Measurements from ENCODE around the gene ADAP1. TPM values are rescaled to one million over a fixed set of nuclear protein-coding genes. Genes with fewer than 3 reads are reported as not detected.

ADAP1 gene
- total RNA-seq, 1 experiment from 2014 or later: 6.2 TPM

DNA sequence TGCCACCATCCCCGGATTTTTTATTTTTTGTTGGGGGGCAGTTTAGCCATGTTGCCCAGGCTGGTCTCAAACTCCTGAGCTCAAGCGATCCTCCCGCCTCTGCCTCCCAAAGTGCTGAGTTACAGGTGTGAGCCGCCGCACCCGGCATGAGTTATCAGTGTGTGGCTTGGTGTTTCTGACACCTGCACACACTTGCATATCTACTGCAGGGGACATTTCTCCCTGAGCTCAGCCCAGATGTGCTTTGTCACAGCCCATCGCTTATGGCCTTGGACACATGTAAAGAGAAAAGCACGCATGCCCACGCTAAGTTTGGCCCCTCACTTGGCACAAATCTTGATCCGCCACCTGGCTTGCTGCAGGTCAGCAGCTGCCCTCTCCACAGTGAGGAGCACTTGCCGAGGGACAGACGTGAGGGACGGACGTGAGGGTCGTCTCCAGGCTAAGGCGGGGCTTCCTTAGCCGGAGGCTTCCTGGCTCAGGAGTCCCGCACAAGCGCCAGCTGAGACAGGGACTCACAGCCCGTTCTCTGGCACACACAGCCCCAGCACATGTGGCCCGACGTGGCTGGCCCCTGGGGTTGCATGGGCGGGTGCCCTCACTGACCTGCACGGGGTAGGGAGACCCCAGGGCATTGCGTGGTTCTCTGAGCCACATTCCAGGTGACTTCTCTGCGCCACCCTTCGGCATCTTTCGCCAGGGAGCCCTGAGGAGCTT lies 40.3 kb upstream of the ADAP1 start:
- no peak for DNase-seq
- Histone ChIP-seq H4K91ac (ENCODE audit: insufficient read length, low read depth, low read length) (no peak overlapping the region), H3T11ph (ENCODE audit: low read length) (no peak overlapping the region), H3K23me2 (ENCODE audit: insufficient read length, low read depth, low read length, poor library complexity, severe bottlenecking) (no peaks in the 10 kb centered on the region), H2BK20ac (ENCODE audit: low read depth, low read length, poor library complexity, severe bottlenecking) (no peak overlapping the region), H2BK15ac (ENCODE audit: low read depth, low read length) (no peak overlapping the region), H2BK5ac (ENCODE audit: insufficient read length, low read length) (no peak overlapping the region), H3K27ac (ENCODE audit: insufficient read length, low read depth, low read length) (no peak overlapping the region), H3K14ac (ENCODE audit: insufficient read depth, low read length) (no peak overlapping the region), H3K18ac (ENCODE audit: insufficient read length, low read depth, low read length) (no peak overlapping the region), H3K4me2 (ENCODE audit: insufficient read depth, insufficient read length, low read length) (no peak overlapping the region), H3K23ac (ENCODE audit: insufficient read length, low read depth, low read length) (no peak overlapping the region), H3K79me2 (ENCODE audit: insufficient read depth, low read length) (no peaks in the 10 kb centered on the region), H2AK5ac (ENCODE audit: insufficient read length, low read length) (no peak overlapping the region), H3K4me1 (ENCODE audit: insufficient read depth, low read length) (no peaks in the 10 kb centered on the region), H2AFZ (ENCODE audit: low read length) (no peak overlapping the region), H3K4ac (ENCODE audit: low read depth, low read length) (no peak overlapping the region), H3K27me3 (ENCODE audit: insufficient read depth, low read length) (no peaks in the 10 kb centered on the region), H3K56ac (ENCODE audit: insufficient read length, low read depth, low read length) (no peak overlapping the region), H4K20me1 (ENCODE audit: control insufficient read depth, insufficient read depth, insufficient read length) (no peaks in the 10 kb centered on the region), H3K79me1 (ENCODE audit: insufficient read depth, low read depth, low read length, poor library complexity, severe bottlenecking) (no peaks in the 10 kb centered on the region), H3K9me3 (ENCODE audit: control insufficient read depth, low read depth, low read length) (no peaks in the 10 kb centered on the region), H4K5ac (ENCODE audit: insufficient read length, low read depth, low read length) (no peak overlapping the region), H2BK12ac (ENCODE audit: insufficient read length, low read depth, low read length) (no peak overlapping the region), H4K8ac (replicated peaks; ENCODE audit: insufficient read length, low read depth, low read length) (no peak overlapping the region), H2BK120ac (ENCODE audit: low read depth, low read length, poor library complexity, severe bottlenecking) (no peak overlapping the region), H3K9ac (ENCODE audit: extremely low read depth, insufficient read length, low read length) (no peak overlapping the region)
- Mint-ChIP-seq H3K4me3 (no peak overlapping the region), H3K27ac (peak overlapping the region in 2 of 3 experiments; percentile 24 to 62; a peak in 2 of 7 replicates), H3K4me1 (peaks cover 0 to 10% of the 10 kb centered on the region in 2 experiments; a peak in 3 of 4 replicates), H3K36me3 (ENCODE audit: insufficient read depth in 1 of 3, low read depth in 3 of 3) (peaks cover 0 to 9% (median 8%) of the 10 kb centered on the region in 3 experiments; a peak in 3 of 7 replicates), H3K9me3 (no peaks in the 10 kb centered on the region), H3K27me3 (ENCODE audit: low read depth) (no peaks in the 10 kb centered on the region; the same call in 1 of the 2 replicates)
- WGBS (ENCODE audit: extremely low coverage, insufficient read length, low lambda C conversion rate): no CpG with 5 or more reads among the region's 28 CpGs
- TF ChIP-seq CTCF (conservative IDR thresholded peaks at IDR 0.05): no peak

All from H9 (cell line).